IPS DF 6.9 (cell line): Measurements from ENCODE around the gene MAN2B1.
A peak's percentile ranks its signal among the peaks of the same experiment; 100 is the strongest.
"Not testable (repeated sequence)": the region's sequence is repeated elsewhere in the genome, so short reads cannot be mapped to it uniquely, and the experiment has no call there.

Experiments
- DNase-seq: peaks from one replicate; pipeline ENCODE4 v3.0.0-alpha.2; 2013; ENCODE audit warnings: low read depth, low spot score
- H3K27ac ChIP-seq: one replicate; pipeline ENCODE4 v1.5.1; 2013; ENCODE audit warnings: low read length, control low read depth
- H3K27me3 ChIP-seq: 2 replicates; pipeline ENCODE4 v1.6.1; 2013; ENCODE audit warnings: mild to moderate bottlenecking, low read length; ENCODE audit not compliant: control insufficient read depth, insufficient read depth
- H3K36me3 ChIP-seq: 2 replicates; pipeline ENCODE4 v1.6.1; 2013; ENCODE audit warnings: low read length; ENCODE audit not compliant: control insufficient read depth, insufficient read depth
- H3K4me1 ChIP-seq: 2 replicates; pipeline ENCODE4 v1.6.1; 2013; ENCODE audit warnings: low read length; ENCODE audit not compliant: control insufficient read depth, insufficient read depth
- H3K4me3 ChIP-seq: 2 replicates; pipeline ENCODE4 v1.5.1; 2013; ENCODE audit warnings: mild to moderate bottlenecking, low read length
- H3K9me3 ChIP-seq: 2 replicates; pipeline ENCODE4 v1.6.1; 2013; ENCODE audit warnings: low read length, inconsistent platforms; ENCODE audit not compliant: control insufficient read depth, insufficient read depth
- WGBS: extraction: QIAGEN DNeasy Blood & Tissue Kit; methylation state at CpG from one replicate; pipeline ENCODE4 v1.1.7; 2013; ENCODE audit warnings: mixed read lengths, missing lambda C conversion rate; ENCODE audit not compliant: insufficient read length, insufficient coverage; 5-methylcytosine and 5-hydroxymethylcytosine counted together

Gene MAN2B1

DNA sequence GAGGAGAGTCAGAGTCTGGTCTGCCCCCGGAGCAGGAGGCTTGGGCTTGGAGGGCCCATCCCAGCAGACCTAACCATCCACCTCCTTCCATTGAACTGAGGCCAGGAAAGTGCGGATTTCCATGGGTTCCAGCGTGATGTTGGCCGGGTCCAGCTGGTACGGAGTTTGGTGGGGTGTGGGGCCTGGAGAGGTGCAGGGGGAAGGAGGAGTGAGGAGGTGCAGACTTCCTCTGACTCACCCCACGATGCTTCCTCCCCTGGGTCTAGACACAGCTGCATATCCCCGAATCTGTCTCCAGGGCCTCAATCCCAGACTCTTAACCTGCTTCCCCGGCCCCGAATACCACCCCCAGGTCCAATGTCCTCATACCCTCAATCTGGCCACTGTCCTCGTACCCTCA is 20.0 kb downstream of the MAN2B1 start:
- H3K4me1 ChIP-seq: no peaks in the 10 kb centered on the region
- no CpG with 5 or more reads among the region's 10 CpGs for WGBS
- no peak for DNase-seq
- H3K27ac ChIP-seq: no peak overlapping the region
- H3K27me3 ChIP-seq: no peaks in the 10 kb centered on the region; the same call in 1 of the 2 replicates
- H3K36me3 ChIP-seq: no peaks in the 10 kb centered on the region
- H3K9me3 ChIP-seq: no peaks in the 10 kb centered on the region
- H3K4me3 ChIP-seq: no peak overlapping the region

DNA sequence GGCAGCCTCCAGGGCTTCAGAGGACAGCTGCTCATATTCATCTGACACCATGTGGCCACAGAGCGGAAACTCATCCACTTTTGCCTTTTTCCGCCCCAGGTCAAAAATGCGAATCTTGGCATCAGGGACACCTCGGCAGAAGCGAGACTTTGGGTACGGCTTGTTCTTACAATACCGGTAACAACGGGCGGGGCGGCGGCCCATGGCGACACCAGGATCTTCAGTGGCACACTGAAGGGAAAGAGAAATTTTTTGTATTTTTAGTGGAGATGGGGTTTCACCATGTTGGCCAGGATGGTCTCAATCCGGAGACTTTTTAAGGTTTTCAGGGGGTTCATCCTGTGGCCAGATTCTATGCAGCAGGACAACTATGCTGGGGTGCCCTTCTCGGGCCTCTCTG is 22.8 kb downstream of the MAN2B1 start:
- not testable (repeated sequence) for H3K27ac ChIP-seq, H3K27me3 ChIP-seq, H3K4me3 ChIP-seq, H3K4me1 ChIP-seq, H3K9me3 ChIP-seq, DNase-seq, H3K36me3 ChIP-seq
- WGBS: no CpG with 5 or more reads among the region's 14 CpGs

DNA sequence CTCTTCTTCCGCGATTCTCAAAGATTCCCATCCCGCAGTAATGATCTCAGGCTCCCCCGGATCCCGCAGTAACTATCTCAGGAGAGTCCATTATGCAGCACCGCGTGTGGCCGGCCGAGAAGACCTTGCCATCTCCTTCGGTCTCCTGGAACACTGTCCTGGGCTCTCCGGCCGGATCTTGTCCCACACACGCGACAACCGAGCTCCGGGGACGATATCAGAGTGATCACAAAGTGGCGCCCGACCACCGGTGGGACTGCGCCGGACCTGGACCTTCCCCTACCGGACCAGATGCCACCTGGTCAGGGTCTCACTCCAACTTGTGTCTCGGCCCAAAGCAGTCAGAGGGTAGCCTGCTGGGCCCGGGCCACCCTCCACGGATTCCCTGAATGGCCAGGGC is 24.0 kb downstream of the MAN2B1 start:
- DNase-seq: no peak
- WGBS: no CpG with 5 or more reads among the region's 26 CpGs

DNA sequence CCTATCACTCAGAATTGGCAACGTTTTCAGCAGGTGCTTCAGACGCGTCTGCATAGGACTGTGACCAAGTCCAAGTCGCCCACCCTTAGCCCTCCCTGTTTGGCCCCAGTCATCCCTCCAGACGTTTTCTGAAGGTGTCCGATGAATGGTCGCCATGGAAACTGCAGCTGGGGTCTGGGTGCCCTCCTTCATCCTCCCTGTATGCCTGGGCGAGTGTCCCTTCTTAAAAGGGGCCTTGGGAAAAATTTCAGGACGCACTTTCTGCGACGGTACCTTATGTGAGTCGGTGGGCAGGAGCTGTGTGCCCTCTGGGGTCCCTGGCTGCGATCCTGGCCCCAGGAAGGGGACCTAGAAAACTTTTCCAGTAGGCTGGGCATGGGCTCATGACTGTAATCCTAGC is 25.1 kb downstream of the MAN2B1 start:
- H3K27me3 ChIP-seq: no peaks in the 10 kb centered on the region; the same call in 1 of the 2 replicates
- no CpG with 5 or more reads among the region's 13 CpGs for WGBS
- no peak for DNase-seq
- no peaks in the 10 kb centered on the region for H3K4me1 ChIP-seq
- no peak overlapping the region for H3K4me3 ChIP-seq
- no peaks in the 10 kb centered on the region for H3K36me3 ChIP-seq
- H3K9me3 ChIP-seq: no peaks in the 10 kb centered on the region; the same call in 1 of the 2 replicates
- H3K27ac ChIP-seq: no peak overlapping the region

More for the DNA sequence above, 24.0 kb downstream of the MAN2B1 start:
- H3K27ac ChIP-seq: no peak overlapping the region
- H3K36me3 ChIP-seq: no peaks in the 10 kb centered on the region
- no peaks in the 10 kb centered on the region for H3K4me1 ChIP-seq
- no peaks in the 10 kb centered on the region; the same call in 1 of the 2 replicates for H3K9me3 ChIP-seq
- H3K27me3 ChIP-seq: no peaks in the 10 kb centered on the region; the same call in 1 of the 2 replicates
- no peak overlapping the region for H3K4me3 ChIP-seq

DNA sequence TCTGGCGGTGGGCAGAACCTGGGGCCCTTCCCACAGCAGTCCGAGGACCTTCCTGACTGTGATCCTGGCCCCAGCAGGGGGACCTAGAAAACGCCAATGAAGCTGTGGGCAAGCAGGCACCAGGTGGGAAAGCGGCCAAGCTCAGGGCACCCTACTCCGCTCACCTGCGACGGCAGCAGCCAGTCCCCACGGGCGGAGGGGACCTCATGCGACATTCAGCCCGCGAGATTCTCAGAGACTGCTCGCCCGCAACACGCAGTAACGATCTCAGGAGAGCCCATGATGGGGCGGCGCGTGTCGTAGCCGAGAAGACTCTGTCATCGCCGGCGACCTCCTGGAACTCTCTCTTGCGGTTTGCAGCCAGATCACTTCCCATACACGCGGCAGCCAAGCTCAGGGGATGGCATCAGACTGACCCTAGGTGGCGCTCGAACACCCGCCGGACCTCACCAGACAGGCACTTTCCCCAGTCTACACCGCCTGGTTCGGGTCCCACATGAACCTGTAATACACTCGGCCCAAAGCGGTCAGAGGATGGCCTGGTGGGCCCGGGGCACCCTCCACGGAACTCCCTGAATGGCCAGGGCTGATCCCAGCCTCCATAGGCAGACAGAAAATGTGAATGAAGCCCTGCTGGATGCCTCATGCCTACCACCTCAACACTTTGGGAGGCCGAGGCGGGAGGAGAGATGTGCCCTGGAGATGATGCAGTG is 26.5 kb downstream of the MAN2B1 start:
- Histone ChIP-seq H3K27ac (no peak overlapping the region), H3K27me3 (no peaks in the 10 kb centered on the region; the same call in 1 of the 2 replicates), H3K9me3 (no peaks in the 10 kb centered on the region; the same call in 1 of the 2 replicates), H3K4me1 (no peaks in the 10 kb centered on the region), H3K4me3 (peak overlapping the region; percentile 16; the same call in 1 of the 2 replicates), H3K36me3 (no peaks in the 10 kb centered on the region)
- WGBS: no CpG with 5 or more reads among the region's 39 CpGs
- DNase-seq: peak; percentile 71

DNA sequence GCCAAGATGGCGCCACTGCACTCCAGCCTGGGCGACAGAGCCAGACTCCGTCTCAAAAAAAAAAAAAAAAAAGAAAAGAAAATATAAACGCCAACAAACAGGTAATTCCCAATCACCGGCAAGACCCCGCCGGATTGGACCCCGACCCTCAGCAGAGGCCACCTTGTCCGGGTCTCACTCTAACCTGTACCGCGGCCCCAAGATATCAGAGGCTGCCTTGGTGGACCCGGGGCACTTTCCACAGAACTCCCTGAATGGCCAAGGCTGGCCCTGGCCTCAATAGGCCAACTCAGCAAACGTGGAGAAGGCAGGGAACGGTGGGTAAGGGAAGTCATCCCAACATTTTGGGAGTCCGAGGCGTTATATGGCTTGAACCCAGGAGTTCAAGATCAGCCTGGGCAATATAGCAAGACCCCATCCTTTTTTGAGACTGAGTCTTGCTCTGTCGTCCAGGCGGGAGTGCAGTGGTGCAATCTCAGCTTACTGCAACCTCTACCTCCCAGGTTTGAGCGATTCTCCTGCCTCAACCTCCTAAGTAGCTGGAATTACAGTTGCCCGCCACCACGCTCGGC is 27.8 kb downstream of the MAN2B1 start:
- WGBS: no CpG with 5 or more reads among the region's 22 CpGs
- no peaks in the 10 kb centered on the region for H3K36me3 ChIP-seq
- no peak overlapping the region for H3K27ac ChIP-seq
- no peaks in the 10 kb centered on the region for H3K4me1 ChIP-seq
- DNase-seq: no peak
- H3K9me3 ChIP-seq: no peaks in the 10 kb centered on the region; the same call in 1 of the 2 replicates
- no peak overlapping the region for H3K4me3 ChIP-seq
- no peaks in the 10 kb centered on the region; the same call in 1 of the 2 replicates for H3K27me3 ChIP-seq

DNA sequence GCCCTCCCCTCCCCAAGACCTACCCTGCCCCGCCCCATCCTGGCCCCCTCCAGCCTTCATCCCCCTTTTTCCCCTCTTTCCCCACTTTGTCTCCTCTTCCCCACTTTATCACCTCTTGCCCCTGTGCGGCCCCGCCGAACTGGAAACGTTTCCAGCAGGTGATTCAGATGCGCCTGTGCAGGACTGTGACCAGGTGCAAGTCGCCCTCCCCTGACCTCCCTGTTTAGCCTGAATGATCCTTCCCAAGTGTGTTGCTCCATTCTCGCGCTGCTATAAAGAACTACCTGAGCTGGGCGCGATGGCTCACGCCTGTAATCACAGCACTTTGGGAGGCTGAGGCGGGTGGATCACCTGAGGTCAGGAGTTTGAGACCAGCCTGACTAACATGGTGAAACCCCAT is 29.9 kb downstream of the MAN2B1 start:
- H3K4me1 ChIP-seq: no peaks in the 10 kb centered on the region
- no peak overlapping the region for H3K4me3 ChIP-seq
- WGBS: no CpG with 5 or more reads among the region's 13 CpGs
- no peak for DNase-seq
- H3K36me3 ChIP-seq: no peaks in the 10 kb centered on the region
- H3K9me3 ChIP-seq: no peaks in the 10 kb centered on the region; the same call in 1 of the 2 replicates
- H3K27me3 ChIP-seq: no peaks in the 10 kb centered on the region; the same call in 1 of the 2 replicates
- no peak overlapping the region for H3K27ac ChIP-seq

DNA sequence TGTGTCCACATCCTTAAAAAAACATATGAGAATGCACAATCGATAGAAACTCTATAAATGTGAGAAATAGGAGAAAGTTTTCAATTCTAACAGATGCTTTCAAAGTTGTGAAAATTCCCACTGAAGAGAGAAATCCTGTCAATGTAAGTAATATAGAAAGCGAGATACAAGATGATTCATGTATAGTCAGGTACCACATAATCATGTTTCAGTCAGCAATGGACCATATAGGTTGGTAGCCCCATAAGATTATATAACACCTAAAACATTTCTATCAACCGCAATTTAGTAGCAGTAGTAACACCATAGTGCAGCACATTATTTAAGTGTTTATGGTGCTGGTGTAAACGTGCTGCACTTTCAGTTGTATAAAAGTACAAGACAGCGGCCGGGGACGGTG is 37.3 kb downstream of the MAN2B1 start:
- H3K9me3 ChIP-seq: peaks cover 12% of the 10 kb centered on the region
- H3K4me1 ChIP-seq: no peaks in the 10 kb centered on the region
- DNase-seq: no peak
- H3K36me3 ChIP-seq: peaks cover 31% of the 10 kb centered on the region; the same call in 1 of the 2 replicates
- H3K27ac ChIP-seq: no peak overlapping the region
- H3K27me3 ChIP-seq: no peaks in the 10 kb centered on the region
- H3K4me3 ChIP-seq: no peak overlapping the region
- WGBS: no CpG with 5 or more reads among the region's 7 CpGs

DNA sequence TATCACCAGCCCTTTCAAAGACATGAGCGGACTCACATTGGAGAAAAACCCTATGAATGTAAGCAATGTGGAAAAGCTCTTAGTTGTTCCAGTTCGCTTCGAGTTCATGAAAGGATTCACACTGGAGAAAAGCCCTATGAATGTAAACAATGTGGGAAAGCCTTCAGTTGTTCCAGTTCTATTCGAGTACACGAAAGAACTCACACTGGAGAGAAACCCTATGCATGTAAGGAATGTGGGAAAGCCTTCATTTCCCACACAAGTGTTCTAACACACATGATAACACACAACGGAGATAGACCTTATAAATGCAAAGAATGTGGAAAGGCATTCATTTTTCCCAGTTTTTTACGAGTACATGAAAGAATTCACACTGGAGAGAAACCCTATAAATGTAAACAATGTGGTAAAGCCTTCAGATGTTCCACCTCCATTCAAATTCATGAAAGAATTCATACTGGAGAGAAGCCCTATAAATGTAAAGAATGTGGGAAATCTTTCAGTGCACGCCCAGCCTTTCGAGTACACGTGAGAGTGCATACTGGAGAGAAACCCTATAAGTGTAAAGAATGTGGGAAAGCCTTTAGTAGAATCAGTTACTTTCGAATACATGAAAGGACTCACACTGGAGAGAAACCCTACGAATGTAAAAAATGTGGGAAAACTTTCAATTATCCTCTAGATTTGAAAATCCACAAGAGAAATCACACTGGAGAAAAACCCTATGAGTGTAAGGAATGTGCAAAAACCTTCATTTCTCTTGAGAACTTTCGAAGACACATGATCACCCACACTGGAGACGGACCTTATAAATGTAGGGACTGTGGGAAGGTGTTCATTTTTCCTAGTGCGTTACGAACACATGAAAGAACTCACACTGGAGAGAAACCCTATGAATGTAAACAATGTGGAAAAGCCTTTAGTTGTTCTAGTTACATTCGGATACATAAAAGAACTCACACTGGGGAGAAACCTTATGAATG is 38.2 kb downstream of the MAN2B1 start:
- WGBS: no CpG with 5 or more reads among the region's 17 CpGs

DNA sequence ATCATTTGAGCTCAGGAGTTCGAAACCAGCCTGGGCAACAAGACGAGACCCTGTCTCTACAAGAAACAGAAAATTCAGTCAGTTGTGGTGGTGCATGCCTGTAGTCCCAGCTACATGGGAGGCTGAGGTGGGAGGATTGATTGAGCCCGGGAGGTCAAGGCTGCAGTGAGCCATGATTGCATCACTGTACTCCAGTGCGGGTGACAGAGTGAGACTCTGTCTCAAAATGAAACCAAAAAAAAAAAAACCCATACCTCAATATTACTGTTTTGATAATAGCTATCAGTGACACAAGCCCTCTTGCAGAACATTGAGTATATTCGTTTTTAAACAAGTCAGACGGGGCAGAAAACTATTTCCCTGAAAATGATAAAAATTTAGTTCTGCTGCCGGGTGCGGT is 39.6 kb downstream of the MAN2B1 start:
- no peak for DNase-seq
- peaks cover 12% of the 10 kb centered on the region for H3K9me3 ChIP-seq

More for the DNA sequence above, 38.2 kb downstream of the MAN2B1 start:
- H3K27ac ChIP-seq: no peak overlapping the region
- H3K4me3 ChIP-seq: no peak overlapping the region
- H3K4me1 ChIP-seq: no peaks in the 10 kb centered on the region
- H3K9me3 ChIP-seq: peaks cover 12% of the 10 kb centered on the region
- no peaks in the 10 kb centered on the region for H3K27me3 ChIP-seq
- peaks cover 31% of the 10 kb centered on the region; the same call in 1 of the 2 replicates for H3K36me3 ChIP-seq
- DNase-seq: no peak

More for the DNA sequence above, 39.6 kb downstream of the MAN2B1 start:
- no peaks in the 10 kb centered on the region for H3K27me3 ChIP-seq
- WGBS: no CpG with 5 or more reads among the region's 8 CpGs
- no peak overlapping the region for H3K4me3 ChIP-seq
- H3K36me3 ChIP-seq: peaks cover 31% of the 10 kb centered on the region; the same call in 1 of the 2 replicates
- no peak overlapping the region for H3K27ac ChIP-seq
- no peaks in the 10 kb centered on the region for H3K4me1 ChIP-seq
